ENCODE data around the gene TBC1D24. TPM values are rescaled to one million over a fixed set of nuclear protein-coding genes. Genes with fewer than 3 reads are reported as not detected.

The TBC1D24 gene
- total RNA-seq, 2 experiments from 2014 or later = 11.4 to 13.7 TPM

GRCh38 chr16:2514333-2515179 is 39.6 kb downstream of the TBC1D24 start:
- peaks cover 11% of the 10 kb centered on the region for H3K36me3 Mint-ChIP-seq (ENCODE audit: low read depth)
- POLR2A ChIA-PET = interaction anchor here (0.6 to 3.5 kb wide), 16 partner anchors 10 to 299 kb away, joined by 3 to 46 read pairs (median 4); partner anchors contain the start of genes ABCA3, CCNF, CEMP1 and E4F1
- H3K4me1 Mint-ChIP-seq = peaks cover 56% of the 10 kb centered on the region
- peak overlapping the region; percentile 91 for H3K27ac Mint-ChIP-seq
- H3K9me3 Mint-ChIP-seq = no peaks in the 10 kb centered on the region
- peak overlapping the region; percentile 87 for H3K4me3 Mint-ChIP-seq
- DNase-seq = peak; percentile 47
- CTCF ChIA-PET = interaction anchor here (0.6 kb wide), 1 partner anchor 13 kb away, joined by 3 read pairs; no protein-coding TSS in a partner anchor
- H3K27me3 Mint-ChIP-seq = no peaks in the 10 kb centered on the region

- ChIA-PET CTCF (interaction anchor here (0.6 to 1.1 kb wide), 2 partner anchors 14 to 27 kb away, joined by 3 to 4 read pairs; no protein-coding TSS in a partner anchor), POLR2A (interaction anchor here (0.7 to 3.5 kb wide), 10 partner anchors 9 to 360 kb away, joined by 3 to 46 read pairs (median 4); partner anchors contain the start of genes ABCA3, CCNF, CEMP1 and E4F1)
- H3K9me3 Mint-ChIP-seq = no peaks in the 10 kb centered on the region
- peaks cover 61% of the 10 kb centered on the region for H3K4me1 Mint-ChIP-seq
- DNase-seq = no peak
- peaks cover 16% of the 10 kb centered on the region for H3K36me3 Mint-ChIP-seq (ENCODE audit: low read depth)
- peak overlapping the region; percentile 90 for H3K27ac Mint-ChIP-seq
- H3K4me3 Mint-ChIP-seq = peak overlapping the region; percentile 87
- no peaks in the 10 kb centered on the region for H3K27me3 Mint-ChIP-seq
Measured at GRCh38 chr16:2515180-2515851, 40.4 kb downstream of the TBC1D24 start.

GRCh38 chr16:2516391-2517240 is 41.7 kb downstream of the TBC1D24 start:
- H3K9me3 Mint-ChIP-seq = no peaks in the 10 kb centered on the region
- no peak for DNase-seq
- H3K27me3 Mint-ChIP-seq = no peaks in the 10 kb centered on the region
- H3K4me1 Mint-ChIP-seq = peaks cover 68% of the 10 kb centered on the region
- peak overlapping the region; percentile 10 for H3K4me3 Mint-ChIP-seq
- ChIA-PET POLR2A (interaction anchor here (1.7 to 3.5 kb wide), 2 partner anchors 21 to 362 kb away, joined by 3 to 16 read pairs; partner anchors contain the start of genes PDPK1 and TRAF7), CTCF (interaction anchor here (1.1 kb wide), 1 partner anchor 28 kb away, joined by 4 read pairs; no protein-coding TSS in a partner anchor)
- peaks cover 24% of the 10 kb centered on the region for H3K36me3 Mint-ChIP-seq (ENCODE audit: low read depth)
- peak overlapping the region; percentile 90 for H3K27ac Mint-ChIP-seq

- H3K27ac Mint-ChIP-seq = no peak overlapping the region
- H3K9me3 Mint-ChIP-seq = no peaks in the 10 kb centered on the region
- ChIA-PET CTCF (no interaction called here), POLR2A (interaction anchor here (0.9 to 3.7 kb wide), 2 partner anchors 14 to 89 kb away, joined by 3 to 67 read pairs; partner anchors contain the start of genes CCNF and CEMP1)
- H3K36me3 Mint-ChIP-seq (ENCODE audit: low read depth) = peaks cover 25% of the 10 kb centered on the region
- DNase-seq = no peak
- no peak overlapping the region for H3K4me3 Mint-ChIP-seq
- H3K27me3 Mint-ChIP-seq = no peaks in the 10 kb centered on the region
- peaks cover 62% of the 10 kb centered on the region for H3K4me1 Mint-ChIP-seq
Measured at GRCh38 chr16:2517954-2518605, 43.2 kb downstream of the TBC1D24 start.

GRCh38 chr16:2518823-2519710 is 44.1 kb downstream of the TBC1D24 start:
- peak overlapping the region; percentile 69 for H3K4me3 Mint-ChIP-seq
- DNase-seq = no peak
- ChIA-PET CTCF (interaction anchor here (1.3 to 1.5 kb wide), 2 partner anchors 18 to 59 kb away, joined by 4 to 7 read pairs; partner anchors contain the start of genes PDPK1 and TEDC2), POLR2A (interaction anchor here (0.9 to 3.7 kb wide), 6 partner anchors 13 to 259 kb away, joined by 3 to 67 read pairs (median 6); partner anchors contain the start of genes CCNF, CEMP1, PDPK1 and TBC1D24)
- H3K27me3 Mint-ChIP-seq = no peaks in the 10 kb centered on the region
- H3K9me3 Mint-ChIP-seq = no peaks in the 10 kb centered on the region
- peak overlapping the region; percentile 86 for H3K27ac Mint-ChIP-seq
- H3K4me1 Mint-ChIP-seq = peaks cover 58% of the 10 kb centered on the region
- peaks cover 31% of the 10 kb centered on the region for H3K36me3 Mint-ChIP-seq (ENCODE audit: low read depth)

- peaks cover 34% of the 10 kb centered on the region for H3K36me3 Mint-ChIP-seq (ENCODE audit: low read depth)
- H3K27me3 Mint-ChIP-seq = no peaks in the 10 kb centered on the region
- H3K4me1 Mint-ChIP-seq = peaks cover 56% of the 10 kb centered on the region
- no peaks in the 10 kb centered on the region for H3K9me3 Mint-ChIP-seq
- peak overlapping the region; percentile 69 for H3K4me3 Mint-ChIP-seq
- CTCF ChIA-PET = interaction anchor here (0.7 to 1.6 kb wide), 6 partner anchors 13 to 305 kb away, joined by 3 to 7 read pairs (median 4); partner anchors contain the start of genes ECI1, PDPK1, PGP and TEDC2
- POLR2A ChIA-PET = interaction anchor here (0.6 to 3.7 kb wide), 11 partner anchors 9 to 267 kb away, joined by 3 to 67 read pairs (median 4); partner anchors contain the start of genes CEMP1, PDPK1 and TBC1D24
- peak overlapping the region; percentile 86 for H3K27ac Mint-ChIP-seq
- no peak for DNase-seq
Measured at GRCh38 chr16:2519711-2520080, 44.8 kb downstream of the TBC1D24 start.

GRCh38 chr16:2520097-2520783 is 45.3 kb downstream of the TBC1D24 start, which contains the start of gene AMDHD2:
TSS of gene AMDHD2 (plus strand) at chr16:2520371. CDS start at chr16:2520459, 88 bp downstream.
- Mint-ChIP-seq H3K36me3 (ENCODE audit: low read depth) (peaks cover 38% of the 10 kb centered on the region), H3K27me3 (no peaks in the 10 kb centered on the region), H3K9me3 (no peaks in the 10 kb centered on the region), H3K27ac (peak within 1 kb of the TSS; percentile 92), H3K4me1 (peaks cover 51% of the 10 kb centered on the region), H3K4me3 (peak within 1 kb of the TSS; percentile 84)
- ChIA-PET POLR2A (interaction anchor here (0.6 to 3.7 kb wide), 14 partner anchors 9 to 512 kb away, joined by 3 to 67 read pairs (median 4); partner anchors contain the start of genes CEMP1, PDPK1, TBC1D24 and TEDC2), CTCF (interaction anchor here (0.7 to 1.6 kb wide), 7 partner anchors 12 to 306 kb away, joined by 3 to 7 read pairs (median 3); partner anchors contain the start of genes ECI1, PDPK1, PGP and TEDC2)
- DNase-seq = peak; percentile 91

GRCh38 chr16:2520784-2521531 is 46.0 kb downstream of the TBC1D24 start:
- Mint-ChIP-seq H3K27me3 (no peaks in the 10 kb centered on the region), H3K36me3 (ENCODE audit: low read depth) (peaks cover 36% of the 10 kb centered on the region), H3K4me1 (peaks cover 44% of the 10 kb centered on the region), H3K9me3 (no peaks in the 10 kb centered on the region), H3K27ac (peak overlapping the region; percentile 92), H3K4me3 (peak overlapping the region; percentile 84)
- CTCF ChIA-PET = interaction anchor here (0.8 to 1.6 kb wide), 6 partner anchors 12 to 306 kb away, joined by 3 to 7 read pairs (median 4); partner anchors contain the start of genes ECI1, PDPK1, PGP and TEDC2
- POLR2A ChIA-PET = interaction anchor here (0.9 to 3.7 kb wide), 13 partner anchors 8 to 513 kb away, joined by 3 to 67 read pairs (median 4); partner anchors contain the start of genes CEMP1, PDPK1, TBC1D24 and TEDC2
- DNase-seq = peak; percentile 75

GRCh38 chr16:2523801-2524231 is 48.9 kb downstream of the TBC1D24 start:
- Mint-ChIP-seq H3K27me3 (no peaks in the 10 kb centered on the region), H3K36me3 (ENCODE audit: low read depth) (peaks cover 38% of the 10 kb centered on the region), H3K4me1 (peaks cover 22% of the 10 kb centered on the region), H3K4me3 (no peak overlapping the region), H3K27ac (no peak overlapping the region), H3K9me3 (no peaks in the 10 kb centered on the region)
- DNase-seq = no peak
- ChIA-PET POLR2A (interaction anchor here (0.9 to 2.0 kb wide), 4 partner anchors 8 to 14 kb away, joined by 3 to 5 read pairs (median 4); partner anchors contain the start of genes ATP6V0C and PDPK1), CTCF (no interaction called here)
